GM23338 (cell line): ENCODE data around the gene CHSY1. TPM values are rescaled to one million over a fixed set of nuclear protein-coding genes. Genes with fewer than 3 reads are reported as not detected.

Source experiments
- ATAC-seq: fragments of 200-7000 bp; cut with Tn5 transposase; 3 replicates; pipeline ENCODE4 v1.9.1; 2020
- DNase-seq: peaks from one replicate; pipeline ENCODE4 v3.0.0-alpha.2; 2015; ENCODE audit warnings: low spot score
- H2AFZ ChIP-seq: fragments of 200-600 bp; sonication (generic); 2 replicates; pipeline ENCODE4 v1.8.0; 2016; ENCODE audit warnings: antibody characterized with exemption, mild to moderate bottlenecking, moderate library complexity
- H3F3A ChIP-seq: fragments of 200-600 bp; sonication (generic); replicated peaks from 2 replicates; pipeline ENCODE4 v1.8.0; 2017; ENCODE audit warnings: antibody characterized with exemption, mixed run types, low read depth
- H3K27ac ChIP-seq: fragments of 200-600 bp; sonication (generic); 2 replicates; pipeline ENCODE4 v1.6.1; 2016; ENCODE audit warnings: low read depth
- H3K27me3 ChIP-seq: fragments of 200-600 bp; sonication (generic); 2 replicates; pipeline ENCODE4 v1.8.0; 2016; ENCODE audit warnings: mild to moderate bottlenecking, mixed run types, moderate library complexity; ENCODE audit not compliant: insufficient read depth
- H3K36me3 ChIP-seq: fragments of 200-600 bp; sonication (generic); 2 replicates; pipeline ENCODE4 v1.8.0; 2016; ENCODE audit warnings: mild to moderate bottlenecking; ENCODE audit not compliant: insufficient read depth
- H3K4me1 ChIP-seq: fragments of 200-600 bp; sonication (generic); 2 replicates; pipeline ENCODE4 v1.8.0; 2016; ENCODE audit warnings: mild to moderate bottlenecking, moderate library complexity; ENCODE audit not compliant: insufficient read depth
- H3K4me2 ChIP-seq: fragments of 200-600 bp; sonication (generic); 2 replicates; pipeline ENCODE4 v1.7.1; 2017; ENCODE audit warnings: mixed run types
- H3K4me3 ChIP-seq: fragments of 200-600 bp; sonication (generic); 2 replicates; pipeline ENCODE4 v1.6.1; 2016; ENCODE audit warnings: mixed run types
- H3K79me2 ChIP-seq: fragments of 200-600 bp; sonication (generic); replicated peaks from 2 replicates; pipeline ENCODE4 v1.8.0; 2017; ENCODE audit warnings: mild to moderate bottlenecking; ENCODE audit not compliant: insufficient read depth
- H3K9me2 ChIP-seq: fragments of 200-600 bp; sonication (generic); 2 replicates; pipeline ENCODE4 v1.8.0; 2017; ENCODE audit not compliant: insufficient read depth
- H4K20me1 ChIP-seq: fragments of 200-600 bp; sonication (generic); replicated peaks from 2 replicates; pipeline ENCODE4 v1.8.0; 2017; ENCODE audit warnings: mild to moderate bottlenecking; ENCODE audit not compliant: insufficient read depth
- H3K27ac Mint-ChIP-seq: 2 replicates; pipeline ENCODE4 v1.8.0; 2020; ENCODE audit warnings: inconsistent platforms, mild to moderate bottlenecking, moderate library complexity, mixed read lengths
- H3K27me3 Mint-ChIP-seq: 3 replicates; pipeline ENCODE4 v1.8.0; 2022; ENCODE audit warnings: low read depth, mild to moderate bottlenecking, moderate library complexity, mixed read lengths, inconsistent platforms; ENCODE audit not compliant: insufficient read depth, poor library complexity
- H3K36me3 Mint-ChIP-seq: 3 replicates; pipeline ENCODE4 v1.8.0; 2021; ENCODE audit warnings: low read depth, mild to moderate bottlenecking, inconsistent platforms, moderate library complexity, mixed read lengths
- H3K4me1 Mint-ChIP-seq: 3 replicates; pipeline ENCODE4 v1.8.0; 2020; ENCODE audit warnings: mild to moderate bottlenecking, inconsistent platforms, mixed read lengths
- H3K4me3 Mint-ChIP-seq: 3 replicates; pipeline ENCODE4 v1.8.0; 2021; ENCODE audit warnings: moderate library complexity, mild to moderate bottlenecking, inconsistent platforms, mixed read lengths
- H3K9me3 Mint-ChIP-seq: 3 replicates; pipeline ENCODE4 v1.8.0; 2020; ENCODE audit warnings: moderate library complexity, mild to moderate bottlenecking, inconsistent platforms, mixed read lengths
- EZH2phosphoT487 ChIP-seq: fragments of 200-600 bp; sonication (generic); IDR thresholded peaks from one replicate; pipeline ENCODE4 v1.8.1; 2018; ENCODE audit warnings: antibody characterized with exemption; ENCODE audit not compliant: unreplicated experiment
- JUNB ChIP-seq: IDR thresholded peaks from one replicate; pipeline ENCODE4 v1.6.1; 2016; ENCODE audit warnings: antibody characterized with exemption; ENCODE audit not compliant: unreplicated experiment
- NANOG ChIP-seq: IDR thresholded peaks from 2 replicates; pipeline ENCODE4 v1.6.1; 2016; ENCODE audit warnings: antibody characterized with exemption, borderline replicate concordance
- ZNF114 ChIP-seq: fragments of 250-450 bp; sonication (Bioruptor Pico); IDR thresholded peaks from 2 replicates; pipeline ENCODE4 v1.5.0; 2020; ENCODE audit warnings: mild to moderate bottlenecking, moderate library complexity
- polyA plus RNA-seq: library from polyadenylated mRNA; unstranded; fragments of >200 nt; fragmentation: Nextera tagmentation; extraction: Ambion mirVana; gene quantifications from 2 replicates; pipeline ENCODE4 v1.2.1, GENCODE V29; 2016
- total RNA-seq: library from RNA; depleted of rRNA; stranded (reverse); fragments of >200 nt; shearing (Covaris generic); gene quantifications from 2 replicates; pipeline ENCODE4 v1.2.3, GENCODE V29; 2014
- TF ChIP-seq, protein P1 (sequence below): fragments of 250-450 bp; sonication (Bioruptor Pico); IDR thresholded peaks from 2 replicates; pipeline ENCODE4 v1.5.0; 2020; ENCODE audit warnings: mild to moderate bottlenecking, moderate library complexity
- TF ChIP-seq, protein P2 (sequence below): IDR thresholded peaks from one replicate; pipeline ENCODE4 v1.6.1; 2018; ENCODE audit warnings: antibody characterized with exemption; ENCODE audit not compliant: unreplicated experiment

Gene CHSY1
- total and polyA plus RNA-seq, 2 experiments from 2014 or later: 9.8 to 47.7 TPM

DNA sequence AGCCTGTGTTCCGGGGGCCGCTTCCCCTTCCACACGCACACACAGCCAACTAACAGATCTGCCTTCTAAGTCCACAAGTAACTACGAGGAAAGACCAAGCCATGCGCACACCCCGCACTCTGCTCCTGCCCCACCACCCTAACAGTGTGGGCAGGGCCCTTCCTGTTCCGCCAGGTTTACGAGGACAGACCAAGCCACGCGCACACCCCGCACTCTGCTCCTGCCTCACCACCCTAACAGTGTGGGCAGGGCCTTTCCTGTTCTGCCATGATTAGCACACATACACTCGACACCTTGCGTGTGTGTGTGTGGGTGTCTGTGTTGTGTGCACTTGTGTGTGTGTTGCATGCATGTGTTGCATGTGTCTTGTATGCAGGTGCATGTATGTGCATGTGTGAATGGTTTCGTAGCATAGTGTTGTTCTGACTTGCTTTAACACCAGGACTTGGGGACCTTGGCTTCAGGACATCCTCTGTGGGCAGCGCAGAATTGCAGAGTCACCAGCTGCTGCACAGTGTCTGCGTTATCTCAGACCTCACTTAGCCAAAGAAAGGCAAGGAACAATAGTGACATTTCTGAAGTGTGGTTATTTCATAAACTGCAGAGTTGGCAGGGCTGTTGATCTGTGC lies 114.4 kb downstream of the CHSY1 start:
- TF ChIP-seq NANOG: no peak
- no peak for TF ChIP-seq JUNB
- TF ChIP-seq, protein P1, sequence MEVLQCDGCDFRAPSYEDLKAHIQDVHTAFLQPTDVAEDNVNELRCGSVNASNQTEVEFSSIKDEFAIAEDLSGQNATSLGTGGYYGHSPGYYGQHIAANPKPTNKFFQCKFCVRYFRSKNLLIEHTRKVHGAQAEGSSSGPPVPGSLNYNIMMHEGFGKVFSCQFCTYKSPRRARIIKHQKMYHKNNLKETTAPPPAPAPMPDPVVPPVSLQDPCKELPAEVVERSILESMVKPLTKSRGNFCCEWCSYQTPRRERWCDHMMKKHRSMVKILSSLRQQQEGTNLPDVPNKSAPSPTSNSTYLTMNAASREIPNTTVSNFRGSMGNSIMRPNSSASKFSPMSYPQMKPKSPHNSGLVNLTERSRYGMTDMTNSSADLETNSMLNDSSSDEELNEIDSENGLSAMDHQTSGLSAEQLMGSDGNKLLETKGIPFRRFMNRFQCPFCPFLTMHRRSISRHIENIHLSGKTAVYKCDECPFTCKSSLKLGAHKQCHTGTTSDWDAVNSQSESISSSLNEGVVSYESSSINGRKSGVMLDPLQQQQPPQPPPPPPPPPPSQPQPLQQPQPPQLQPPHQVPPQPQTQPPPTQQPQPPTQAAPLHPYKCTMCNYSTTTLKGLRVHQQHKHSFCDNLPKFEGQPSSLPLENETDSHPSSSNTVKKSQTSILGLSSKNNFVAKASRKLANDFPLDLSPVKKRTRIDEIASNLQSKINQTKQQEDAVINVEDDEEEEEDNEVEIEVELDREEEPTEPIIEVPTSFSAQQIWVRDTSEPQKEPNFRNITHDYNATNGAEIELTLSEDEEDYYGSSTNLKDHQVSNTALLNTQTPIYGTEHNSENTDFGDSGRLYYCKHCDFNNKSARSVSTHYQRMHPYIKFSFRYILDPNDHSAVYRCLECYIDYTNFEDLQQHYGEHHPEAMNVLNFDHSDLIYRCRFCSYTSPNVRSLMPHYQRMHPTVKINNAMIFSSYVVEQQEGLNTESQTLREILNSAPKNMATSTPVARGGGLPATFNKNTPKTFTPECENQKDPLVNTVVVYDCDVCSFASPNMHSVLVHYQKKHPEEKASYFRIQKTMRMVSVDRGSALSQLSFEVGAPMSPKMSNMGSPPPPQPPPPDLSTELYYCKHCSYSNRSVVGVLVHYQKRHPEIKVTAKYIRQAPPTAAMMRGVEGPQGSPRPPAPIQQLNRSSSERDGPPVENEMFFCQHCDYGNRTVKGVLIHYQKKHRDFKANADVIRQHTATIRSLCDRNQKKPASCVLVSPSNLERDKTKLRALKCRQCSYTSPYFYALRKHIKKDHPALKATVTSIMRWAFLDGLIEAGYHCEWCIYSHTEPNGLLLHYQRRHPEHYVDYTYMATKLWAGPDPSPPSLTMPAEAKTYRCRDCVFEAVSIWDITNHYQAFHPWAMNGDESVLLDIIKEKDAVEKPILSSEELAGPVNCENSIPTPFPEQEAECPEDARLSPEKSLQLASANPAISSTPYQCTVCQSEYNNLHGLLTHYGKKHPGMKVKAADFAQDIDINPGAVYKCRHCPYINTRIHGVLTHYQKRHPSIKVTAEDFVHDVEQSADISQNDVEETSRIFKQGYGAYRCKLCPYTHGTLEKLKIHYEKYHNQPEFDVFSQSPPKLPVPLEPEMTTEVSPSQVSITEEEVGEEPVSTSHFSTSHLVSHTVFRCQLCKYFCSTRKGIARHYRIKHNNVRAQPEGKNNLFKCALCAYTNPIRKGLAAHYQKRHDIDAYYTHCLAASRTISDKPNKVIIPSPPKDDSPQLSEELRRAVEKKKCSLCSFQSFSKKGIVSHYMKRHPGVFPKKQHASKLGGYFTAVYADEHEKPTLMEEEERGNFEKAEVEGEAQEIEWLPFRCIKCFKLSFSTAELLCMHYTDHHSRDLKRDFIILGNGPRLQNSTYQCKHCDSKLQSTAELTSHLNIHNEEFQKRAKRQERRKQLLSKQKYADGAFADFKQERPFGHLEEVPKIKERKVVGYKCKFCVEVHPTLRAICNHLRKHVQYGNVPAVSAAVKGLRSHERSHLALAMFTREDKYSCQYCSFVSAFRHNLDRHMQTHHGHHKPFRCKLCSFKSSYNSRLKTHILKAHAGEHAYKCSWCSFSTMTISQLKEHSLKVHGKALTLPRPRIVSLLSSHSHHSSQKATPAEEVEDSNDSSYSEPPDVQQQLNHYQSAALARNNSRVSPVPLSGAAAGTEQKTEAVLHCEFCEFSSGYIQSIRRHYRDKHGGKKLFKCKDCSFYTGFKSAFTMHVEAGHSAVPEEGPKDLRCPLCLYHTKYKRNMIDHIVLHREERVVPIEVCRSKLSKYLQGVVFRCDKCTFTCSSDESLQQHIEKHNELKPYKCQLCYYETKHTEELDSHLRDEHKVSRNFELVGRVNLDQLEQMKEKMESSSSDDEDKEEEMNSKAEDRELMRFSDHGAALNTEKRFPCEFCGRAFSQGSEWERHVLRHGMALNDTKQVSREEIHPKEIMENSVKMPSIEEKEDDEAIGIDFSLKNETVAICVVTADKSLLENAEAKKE: no peak
- TF ChIP-seq ZNF114: no peak
- no peak for TF ChIP-seq EZH2phosphoT487
- TF ChIP-seq, protein P2, sequence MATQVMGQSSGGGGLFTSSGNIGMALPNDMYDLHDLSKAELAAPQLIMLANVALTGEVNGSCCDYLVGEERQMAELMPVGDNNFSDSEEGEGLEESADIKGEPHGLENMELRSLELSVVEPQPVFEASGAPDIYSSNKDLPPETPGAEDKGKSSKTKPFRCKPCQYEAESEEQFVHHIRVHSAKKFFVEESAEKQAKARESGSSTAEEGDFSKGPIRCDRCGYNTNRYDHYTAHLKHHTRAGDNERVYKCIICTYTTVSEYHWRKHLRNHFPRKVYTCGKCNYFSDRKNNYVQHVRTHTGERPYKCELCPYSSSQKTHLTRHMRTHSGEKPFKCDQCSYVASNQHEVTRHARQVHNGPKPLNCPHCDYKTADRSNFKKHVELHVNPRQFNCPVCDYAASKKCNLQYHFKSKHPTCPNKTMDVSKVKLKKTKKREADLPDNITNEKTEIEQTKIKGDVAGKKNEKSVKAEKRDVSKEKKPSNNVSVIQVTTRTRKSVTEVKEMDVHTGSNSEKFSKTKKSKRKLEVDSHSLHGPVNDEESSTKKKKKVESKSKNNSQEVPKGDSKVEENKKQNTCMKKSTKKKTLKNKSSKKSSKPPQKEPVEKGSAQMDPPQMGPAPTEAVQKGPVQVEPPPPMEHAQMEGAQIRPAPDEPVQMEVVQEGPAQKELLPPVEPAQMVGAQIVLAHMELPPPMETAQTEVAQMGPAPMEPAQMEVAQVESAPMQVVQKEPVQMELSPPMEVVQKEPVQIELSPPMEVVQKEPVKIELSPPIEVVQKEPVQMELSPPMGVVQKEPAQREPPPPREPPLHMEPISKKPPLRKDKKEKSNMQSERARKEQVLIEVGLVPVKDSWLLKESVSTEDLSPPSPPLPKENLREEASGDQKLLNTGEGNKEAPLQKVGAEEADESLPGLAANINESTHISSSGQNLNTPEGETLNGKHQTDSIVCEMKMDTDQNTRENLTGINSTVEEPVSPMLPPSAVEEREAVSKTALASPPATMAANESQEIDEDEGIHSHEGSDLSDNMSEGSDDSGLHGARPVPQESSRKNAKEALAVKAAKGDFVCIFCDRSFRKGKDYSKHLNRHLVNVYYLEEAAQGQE: no peak
- no peak overlapping the region for H3K4me3 ChIP-seq
- no peaks in the 10 kb centered on the region for H3K36me3 ChIP-seq
- Mint-ChIP-seq H3K4me1 (peaks cover 23% of the 10 kb centered on the region), H3K27ac (no peak overlapping the region), H3K4me3 (no peak overlapping the region), H3K27me3 (peaks cover 13% of the 10 kb centered on the region), H3K36me3 (no peaks in the 10 kb centered on the region), H3K9me3 (peaks cover 5% of the 10 kb centered on the region)
- no peaks in the 10 kb centered on the region for H3K27me3 ChIP-seq
- no peak overlapping the region for H3K4me2 ChIP-seq
- ATAC-seq (no peak), DNase-seq (no peak)
- H4K20me1 ChIP-seq: no peaks in the 10 kb centered on the region; the same call in 1 of the 2 replicates
- H3K27ac ChIP-seq: no peak overlapping the region
- H3F3A ChIP-seq: no peaks in the 10 kb centered on the region
- H2AFZ ChIP-seq: no peak overlapping the region
- H3K9me2 ChIP-seq: 0 out of 2 replicates have a peak, but pooled peaks cover 3% of the 10 kb centered on the region
- H3K79me2 ChIP-seq: no peaks in the 10 kb centered on the region
- H3K4me1 ChIP-seq: no peaks in the 10 kb centered on the region
